ENCODE data around the gene WDR54.

WDR54 gene

GRCh38 chr2:74421221-74421870 is at the start of gene WDR54, which contains the start of gene C2orf81:
Gene WDR54, plus strand, starts transcription at chr2:74421730. Its CDS starts 424 bp downstream, at chr2:74422154.
Gene C2orf81, minus strand, starts transcription at chr2:74421619. Its CDS starts 59 bp downstream, at chr2:74421560.
- DNase-seq (ENCODE audit: low read depth) = peak; percentile 91

- DNase-seq (ENCODE audit: low read depth) = no peak
Measured at GRCh38 chr2:74372674-74373073, 48.9 kb upstream of the WDR54 start.

GRCh38 chr2:74373221-74373676 is 48.3 kb upstream of the WDR54 start:
- DNase-seq (ENCODE audit: low read depth) = no peak

- no peak for DNase-seq (ENCODE audit: low read depth)
Measured at GRCh38 chr2:74373985-74374384, 47.5 kb upstream of the WDR54 start.

- DNase-seq (ENCODE audit: low read depth) = peak; percentile 79
Measured at GRCh38 chr2:74374509-74375205, 46.9 kb upstream of the WDR54 start.

- no peak for DNase-seq (ENCODE audit: low read depth)
Measured at GRCh38 chr2:74375838-74376237, 45.7 kb upstream of the WDR54 start.

- DNase-seq (ENCODE audit: low read depth) = no peak
Measured at GRCh38 chr2:74378007-74378406, 43.5 kb upstream of the WDR54 start.

GRCh38 chr2:74379851-74380789 is 41.4 kb upstream of the WDR54 start, which contains the start of gene DCTN1:
Gene DCTN1, minus strand, starts transcription at chr2:74380311. Its CDS starts 274 bp downstream, at chr2:74380037.
- DNase-seq (ENCODE audit: low read depth) = peak; percentile 73

- no peak for DNase-seq (ENCODE audit: low read depth)
Measured at GRCh38 chr2:74381751-74382150, 39.8 kb upstream of the WDR54 start.

GRCh38 chr2:74383254-74383653 is 38.3 kb upstream of the WDR54 start:
- DNase-seq (ENCODE audit: low read depth) = peak; percentile 63

- DNase-seq (ENCODE audit: low read depth) = peak; percentile 55
Measured at GRCh38 chr2:74384051-74384450, 37.5 kb upstream of the WDR54 start.

GRCh38 chr2:74385396-74385795 is 36.1 kb upstream of the WDR54 start:
- no peak for DNase-seq (ENCODE audit: low read depth)

GRCh38 chr2:74387346-74387745 is 34.2 kb upstream of the WDR54 start:
- DNase-seq (ENCODE audit: low read depth) = peak; percentile 58

- no peak for DNase-seq (ENCODE audit: low read depth)
Measured at GRCh38 chr2:74390606-74391005, 30.9 kb upstream of the WDR54 start.

GRCh38 chr2:74391209-74391579 is 30.3 kb upstream of the WDR54 start:
- peak; percentile 58 for DNase-seq (ENCODE audit: low read depth)

GRCh38 chr2:74391580-74392448 is 29.7 kb upstream of the WDR54 start:
- DNase-seq (ENCODE audit: low read depth) = peak; percentile 85

GRCh38 chr2:74392449-74392743 is 29.1 kb upstream of the WDR54 start:
- no peak for DNase-seq (ENCODE audit: low read depth)

GRCh38 chr2:74393525-74393924 is 28.0 kb upstream of the WDR54 start:
- no peak for DNase-seq (ENCODE audit: low read depth)

- no peak for DNase-seq (ENCODE audit: low read depth)
Measured at GRCh38 chr2:74396149-74396548, 25.4 kb upstream of the WDR54 start.

GRCh38 chr2:74399785-74400184 is 21.7 kb upstream of the WDR54 start:
- DNase-seq (ENCODE audit: low read depth) = peak; percentile 35

- no peak for DNase-seq (ENCODE audit: low read depth)
Measured at GRCh38 chr2:74401891-74402290, 19.6 kb upstream of the WDR54 start.

GRCh38 chr2:74406035-74406434 is 15.5 kb upstream of the WDR54 start:
- DNase-seq (ENCODE audit: low read depth) = no peak
